HCT116 (cell line): ENCODE measurements around the gene ATG16L2. TPM values are rescaled to one million over a fixed set of nuclear protein-coding genes. Genes with fewer than 3 reads are reported as not detected.

Experiments used
- ATAC-seq: fragments of 200-7000 bp; cut with Tn5 transposase; 2 replicates; pipeline ENCODE4 v1.9.1; 2020; ENCODE audit warnings: mild to moderate bottlenecking, moderate library complexity
- BruUV-seq: library from RNA; stranded (reverse); fragments of 400-500 nt; replicated peaks from 2 replicates; lab custom pipeline; 2021; lab: Mats Ljungman, UMichigan
- CTCF ChIA-PET: fragments of 300-600 bp; sonication (Branson Sonifier 250); formaldehyde crosslinking; loops from one replicate; lab custom pipeline; 2021; ENCODE audit warnings: antibody characterized with exemption; lab: Charles Lee
- POLR2A ChIA-PET: fragments of 300-600, 350-600 bp; sonication (Branson Sonifier 250); formaldehyde crosslinking; loops from one replicate; lab custom pipeline; 2021; ENCODE audit warnings: antibody characterized with exemption; lab: Charles Lee
- RAD21 ChIA-PET, 2 experiments: fragments of 300-600 bp; sonication (Branson Sonifier 250); formaldehyde crosslinking; loops; one replicate each; lab custom pipeline; 2023; ENCODE audit warnings: low total read pairs in 2 of 2; ENCODE audit not compliant: uncharacterized antibody in 2 of 2, unreplicated experiment in 2 of 2, low non-redundant PET in 1 of 2; lab: Charles Lee
- DNase-seq: peaks from one replicate; pipeline ENCODE4 v3.0.0-alpha.2; 2010; ENCODE audit warnings: low read depth, low spot score
- H2AFZ ChIP-seq: fragments of 200-600 bp; shearing (Covaris generic), sonication (generic); 2 replicates; pipeline ENCODE4 v1.6.1; 2017; ENCODE audit warnings: low read depth, mixed run types, mixed read lengths, antibody characterized with exemption, low read length; ENCODE audit not compliant: poor library complexity, severe bottlenecking
- H3K27ac ChIP-seq: 2 replicates; pipeline ENCODE4 v1.5.1; 2012; ENCODE audit warnings: low read depth, low read length
- H3K27me3 ChIP-seq: fragments of 200-600 bp; sonication (generic); 2 replicates; pipeline ENCODE4 v1.6.1; 2016; ENCODE audit warnings: mixed run types, low read length, mixed read lengths; ENCODE audit not compliant: insufficient read depth
- H3K36me3 ChIP-seq, 2 experiments: fragments of 200-500 bp in 1 of 2; fragments of 200-600 bp in 1 of 2; sonication (Bioruptor generic) in 1 of 2; sonication (generic) in 1 of 2; 2 replicates each; pipeline versions ENCODE4 v1.5.1 to v1.6.1; 2014 to 2016; ENCODE audit warnings: low read length in 2 of 2, inconsistent platforms in 1 of 2, mixed read lengths in 1 of 2, mixed run types in 1 of 2; ENCODE audit not compliant: insufficient read depth in 2 of 2, control insufficient read depth in 1 of 2
- H3K4me1 ChIP-seq, 2 experiments: fragments of 200-600 bp in 1 of 2; sonication (generic) in 1 of 2; 2 replicates each; pipeline versions ENCODE4 v1.5.1 to v1.6.1; 2012 to 2017; ENCODE audit warnings: low read length in 2 of 2, inconsistent platforms in 1 of 2, mild to moderate bottlenecking in 1 of 2, mixed read lengths in 1 of 2, mixed run types in 1 of 2, moderate library complexity in 1 of 2; ENCODE audit not compliant: insufficient read depth in 2 of 2, control insufficient read depth in 1 of 2
- H3K4me2 ChIP-seq: fragments of 200-600 bp; sonication (generic); 2 replicates; pipeline ENCODE4 v1.6.1; 2017; ENCODE audit warnings: mixed run types, low read length, mixed read lengths
- H3K4me3 ChIP-seq, 2 experiments: fragments of 200-600 bp in 1 of 2; sonication (generic) in 1 of 2; replicated peaks in 1 of 2; 2 replicates each; pipeline ENCODE4 v1.5.1; 2011 to 2016; ENCODE audit warnings: low read length in 2 of 2, control low read depth in 1 of 2, low read depth in 1 of 2, mild to moderate bottlenecking in 1 of 2, mixed read lengths in 1 of 2, mixed run types in 1 of 2
- H3K79me2 ChIP-seq: fragments of 200-600 bp; sonication (generic); 2 replicates; pipeline ENCODE4 v1.6.1; 2017; ENCODE audit warnings: mild to moderate bottlenecking, mixed run types, low read length, moderate library complexity, mixed read lengths; ENCODE audit not compliant: insufficient read depth
- H3K9ac ChIP-seq: fragments of 200-600 bp; sonication (generic); 2 replicates; pipeline ENCODE4 v1.6.1; 2016; ENCODE audit warnings: low read length, mixed read lengths
- H3K9me2 ChIP-seq: fragments of 200-600 bp; sonication (generic), shearing (Covaris generic); 2 replicates; pipeline ENCODE4 v1.6.1; 2017; ENCODE audit warnings: mixed run types, mild to moderate bottlenecking, moderate library complexity; ENCODE audit not compliant: insufficient read depth
- H3K9me3 ChIP-seq, 2 experiments: fragments of 200-500 bp in 1 of 2; fragments of 200-600 bp in 1 of 2; sonication (Bioruptor generic) in 1 of 2; sonication (generic) in 1 of 2; 2 replicates each; pipeline ENCODE4 v1.6.1; 2014 to 2017; ENCODE audit warnings: low read length in 2 of 2, mixed read lengths in 2 of 2, inconsistent platforms in 1 of 2, low read depth in 1 of 2, mild to moderate bottlenecking in 1 of 2, mixed run types in 1 of 2, moderate library complexity in 1 of 2; ENCODE audit not compliant: control insufficient read depth in 1 of 2, insufficient read depth in 1 of 2
- H4K20me1 ChIP-seq: fragments of 200-600 bp; sonication (generic), shearing (Covaris generic); 2 replicates; pipeline ENCODE4 v1.6.1; 2017; ENCODE audit warnings: mixed run types, mild to moderate bottlenecking, moderate library complexity; ENCODE audit not compliant: insufficient read depth
- CBX3 ChIP-seq: IDR thresholded peaks from 2 replicates; pipeline ENCODE4 v1.6.1; 2012; ENCODE audit warnings: low read depth
- CTCF ChIP-seq, 3 experiments: fragments of 200-600 bp in 1 of 3; sonication (generic) in 1 of 3; IDR thresholded peaks in 2 of 3; conservative IDR thresholded peaks in 1 of 3; 2 replicates each; pipeline ENCODE4 v1.5.1; 2012 to 2017; ENCODE audit warnings: low read depth in 2 of 3, low read length in 2 of 3, antibody characterized with exemption in 1 of 3, borderline replicate concordance in 1 of 3, control low read depth in 1 of 3, mild to moderate bottlenecking in 1 of 3, mixed read lengths in 1 of 3, mixed run types in 1 of 3, moderate library complexity in 1 of 3; ENCODE audit not compliant: insufficient read depth in 1 of 3
- ELF1 ChIP-seq: IDR thresholded peaks from 2 replicates; pipeline ENCODE4 v1.6.1; 2012; ENCODE audit warnings: low read depth, borderline replicate concordance
- MAX ChIP-seq: IDR thresholded peaks from 2 replicates; pipeline ENCODE4 v1.6.1; 2012
- POLR2AphosphoS5 ChIP-seq: IDR thresholded peaks from 2 replicates; pipeline ENCODE4 v1.6.1; 2011; ENCODE audit warnings: mild to moderate bottlenecking, low read depth, low read length, moderate library complexity
- RAD21 ChIP-seq: IDR thresholded peaks from 2 replicates; pipeline ENCODE4 v1.6.1; 2012; ENCODE audit warnings: low read depth, mild to moderate bottlenecking
- SIN3A ChIP-seq: IDR thresholded peaks from 2 replicates; pipeline ENCODE4 v1.6.1; 2012; ENCODE audit warnings: low read depth
- TCF7L2 ChIP-seq: IDR thresholded peaks from 2 replicates; pipeline ENCODE4 v1.7.0; 2011; ENCODE audit warnings: borderline replicate concordance, inconsistent platforms; ENCODE audit not compliant: insufficient read depth, insufficient read length; ENCODE audit errors: extremely low read depth
- intact Hi-C: fragments of 100-400 bp; cut with micrococcal nuclease; formaldehyde crosslinking; loops from 2 replicates; pipeline ENCODE4 v1.10.0; 2022
- total RNA-seq: library from RNA; stranded (reverse); gene quantifications from one replicate; pipeline ENCODE4 v1.2.1, GENCODE V29; 2021; ENCODE audit not compliant: unreplicated experiment
- TF ChIP-seq, protein P1 (sequence below): IDR thresholded peaks from 2 replicates; pipeline ENCODE4 v1.6.1; 2012; ENCODE audit warnings: low read depth
- TF ChIP-seq, protein P2 (sequence below): IDR thresholded peaks from 2 replicates; pipeline ENCODE4 v1.6.1; 2012

The ATG16L2 gene
- total RNA-seq, 1 experiment from 2014 or later: 15.2 TPM

- no TSS peak for BruUV-seq
Measured at GRCh38 chr11:72844356-72844755, 30.1 kb downstream of the ATG16L2 start.

More at GRCh38 chr11:72844356-72844755, 30.1 kb downstream of the ATG16L2 start:
- TF ChIP-seq CTCF (IDR thresholded peaks at IDR 0.05 in 2 of 3, conservative IDR thresholded peaks at IDR 0.05 in 1 of 3; ENCODE audit: borderline replicate concordance in 1 of 3, insufficient read depth in 1 of 3, low read depth in 2 of 3, low read length in 2 of 3) (no peak), RAD21 (no peak), SIN3A (no peak), TCF7L2 (no peak), ELF1 (no peak), POLR2AphosphoS5 (no peak), MAX (no peak), CBX3 (no peak)
- TF ChIP-seq, protein P1, sequence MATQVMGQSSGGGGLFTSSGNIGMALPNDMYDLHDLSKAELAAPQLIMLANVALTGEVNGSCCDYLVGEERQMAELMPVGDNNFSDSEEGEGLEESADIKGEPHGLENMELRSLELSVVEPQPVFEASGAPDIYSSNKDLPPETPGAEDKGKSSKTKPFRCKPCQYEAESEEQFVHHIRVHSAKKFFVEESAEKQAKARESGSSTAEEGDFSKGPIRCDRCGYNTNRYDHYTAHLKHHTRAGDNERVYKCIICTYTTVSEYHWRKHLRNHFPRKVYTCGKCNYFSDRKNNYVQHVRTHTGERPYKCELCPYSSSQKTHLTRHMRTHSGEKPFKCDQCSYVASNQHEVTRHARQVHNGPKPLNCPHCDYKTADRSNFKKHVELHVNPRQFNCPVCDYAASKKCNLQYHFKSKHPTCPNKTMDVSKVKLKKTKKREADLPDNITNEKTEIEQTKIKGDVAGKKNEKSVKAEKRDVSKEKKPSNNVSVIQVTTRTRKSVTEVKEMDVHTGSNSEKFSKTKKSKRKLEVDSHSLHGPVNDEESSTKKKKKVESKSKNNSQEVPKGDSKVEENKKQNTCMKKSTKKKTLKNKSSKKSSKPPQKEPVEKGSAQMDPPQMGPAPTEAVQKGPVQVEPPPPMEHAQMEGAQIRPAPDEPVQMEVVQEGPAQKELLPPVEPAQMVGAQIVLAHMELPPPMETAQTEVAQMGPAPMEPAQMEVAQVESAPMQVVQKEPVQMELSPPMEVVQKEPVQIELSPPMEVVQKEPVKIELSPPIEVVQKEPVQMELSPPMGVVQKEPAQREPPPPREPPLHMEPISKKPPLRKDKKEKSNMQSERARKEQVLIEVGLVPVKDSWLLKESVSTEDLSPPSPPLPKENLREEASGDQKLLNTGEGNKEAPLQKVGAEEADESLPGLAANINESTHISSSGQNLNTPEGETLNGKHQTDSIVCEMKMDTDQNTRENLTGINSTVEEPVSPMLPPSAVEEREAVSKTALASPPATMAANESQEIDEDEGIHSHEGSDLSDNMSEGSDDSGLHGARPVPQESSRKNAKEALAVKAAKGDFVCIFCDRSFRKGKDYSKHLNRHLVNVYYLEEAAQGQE: no peak
- TF ChIP-seq, protein P2, sequence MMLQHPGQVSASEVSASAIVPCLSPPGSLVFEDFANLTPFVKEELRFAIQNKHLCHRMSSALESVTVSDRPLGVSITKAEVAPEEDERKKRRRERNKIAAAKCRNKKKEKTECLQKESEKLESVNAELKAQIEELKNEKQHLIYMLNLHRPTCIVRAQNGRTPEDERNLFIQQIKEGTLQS: no peak
- Histone ChIP-seq H3K27me3 (no peaks in the 10 kb centered on the region), H2AFZ (no peak overlapping the region), H3K4me2 (no peak overlapping the region), H4K20me1 (no peaks in the 10 kb centered on the region), H3K4me3 (no peak overlapping the region), H3K36me3 (0 out of 4 replicates have a peak, but pooled peaks cover 0 to 4% of the 10 kb centered on the region in 2 experiments), H3K4me1 (peaks cover 9 to 11% of the 10 kb centered on the region in 2 experiments), H3K9me3 (no peaks in the 10 kb centered on the region), H3K9ac (no peak overlapping the region), H3K79me2 (no peaks in the 10 kb centered on the region), H3K9me2 (no peaks in the 10 kb centered on the region), H3K27ac (no peak overlapping the region)
- ChIA-PET RAD21 (no interaction called here), CTCF (no interaction called here), POLR2A (no interaction called here)
- DNase-seq: no peak
- no peak for ATAC-seq
- intact Hi-C loops: no loop called here
